Motor neuron (in vitro differentiated cells): Measurements from ENCODE around the gene CDC6. TPM values are rescaled to one million over a fixed set of nuclear protein-coding genes. Genes with fewer than 3 reads are reported as not detected.

Experiments
- ATAC-seq, 8 experiments: fragments of 200-7000 bp; cut with Tn5 transposase; replicated peaks in 6 of 8; 2 replicates each; pipeline ENCODE4 v1.8.0; 2021; ENCODE audit warnings: mild to moderate bottlenecking in 8 of 8, moderate library complexity in 8 of 8
- H3K27ac ChIP-seq, 2 donors: fragments of 250-450 bp; sonication (Bioruptor Pico); 2 replicates each; pipeline ENCODE4 v1.9.0; 2021; ENCODE audit warnings: antibody characterized with exemption in 2 of 2, mild to moderate bottlenecking in 2 of 2, moderate library complexity in 1 of 2
- H3K4me1 ChIP-seq, 2 donors: fragments of 250-450 bp; sonication (Bioruptor Pico); replicated peaks in 1 of 2; 2 replicates each; pipeline ENCODE4 v1.6.1; 2021; ENCODE audit warnings: antibody characterized with exemption in 2 of 2, mild to moderate bottlenecking in 2 of 2, moderate library complexity in 1 of 2
- H3K4me3 ChIP-seq, 5 donors: fragments of 250-450 bp; sonication (Bioruptor Pico); 2 replicates each; pipeline ENCODE4 v1.9.0; 2021; ENCODE audit warnings: antibody characterized with exemption in 5 of 5, mild to moderate bottlenecking in 5 of 5, moderate library complexity in 4 of 5
- WGBS, 10 experiments: fragments of 450-650 bp; shearing (Covaris generic); methylation state at CpG; one replicate each; pipeline ENCODE4 v1.0.0; 2022; 5-methylcytosine and 5-hydroxymethylcytosine counted together
- in situ Hi-C, 9 experiments: fragments of 400-800 bp; cut with MboI; loops; one replicate each; pipeline ENCODE4 v1.15.0; 2021; ENCODE audit warnings: low sequenced_read_pairs in 9 of 9, low pct_unique_long_range_greater_than_20kb in 2 of 9; ENCODE audit not compliant: unreplicated experiment in 9 of 9
- total RNA-seq, 8 experiments: library from RNA; unstranded; fragments of 300-600 nt; gene quantifications; 2 replicates each; pipeline versions ENCODE4 v1.2.3 to v1.2.4, GENCODE V29; 2022

The CDC6 gene
- total RNA-seq, 8 experiments from 2014 or later: 1.7 to 30.9 (median 3.6) TPM

- no peak for ATAC-seq
- no peak overlapping the region for H3K27ac ChIP-seq
- peaks cover 11 to 20% of the 10 kb centered on the region in 2 donors for H3K4me1 ChIP-seq
- WGBS, 10 experiments: 80 to 100% methylated on average over 1 of the region's 10 CpGs; no CpG with 5 or more reads in 8 of the 10 experiments
- in situ Hi-C loops: no loop called here
- no peak overlapping the region for H3K4me3 ChIP-seq
Measured at GRCh38 chr17:40330850-40331470, 43.3 kb downstream of the CDC6 start.

- H3K4me1 ChIP-seq: peaks cover 11 to 16% of the 10 kb centered on the region in 2 donors
- 13 to 100% (median 90%) methylated on average over 2 to 3 of the region's 22 CpGs; no CpG with 5 or more reads in 7 of the 10 experiments for WGBS, 10 experiments
- H3K27ac ChIP-seq: no peak overlapping the region
Measured at GRCh38 chr17:40331743-40332641, 44.3 kb downstream of the CDC6 start.

GRCh38 chr17:40333781-40334448 lies 46.2 kb downstream of the CDC6 start:
- in situ Hi-C loops: no loop called here
- no peak overlapping the region for H3K4me3 ChIP-seq
- no peak overlapping the region for H3K27ac ChIP-seq
- WGBS, 10 experiments: 71 to 100% (median 100%) methylated on average over 1 to 3 of the region's 4 CpGs; no CpG with 5 or more reads in 7 of the 10 experiments
- no peak for ATAC-seq
- peaks cover 11 to 15% of the 10 kb centered on the region in 2 donors for H3K4me1 ChIP-seq

More at GRCh38 chr17:40331743-40332641, 44.3 kb downstream of the CDC6 start:
- H3K4me3 ChIP-seq: no peak overlapping the region
- in situ Hi-C loops: no loop called here
- peak; percentile 17 to 83 (median 62) for ATAC-seq

- in situ Hi-C loops: no loop called here
- 52 to 100% (median 92%) methylated on average over 1 to 5 of the region's 8 CpGs; no CpG with 5 or more reads in 4 of the 10 experiments for WGBS, 10 experiments
- Histone ChIP-seq H3K4me1 (peaks cover 16 to 19% of the 10 kb centered on the region in 2 donors), H3K4me3 (no peak overlapping the region), H3K27ac (no peak overlapping the region)
- ATAC-seq: no peak
Measured at GRCh38 chr17:40335620-40336019, 47.9 kb downstream of the CDC6 start.

- Histone ChIP-seq H3K4me3 (no peak overlapping the region), H3K27ac (no peak overlapping the region), H3K4me1 (peaks cover 19 to 22% of the 10 kb centered on the region in 2 donors)
- WGBS, 10 experiments: 20 to 100% (median 63%) methylated on average over 1 to 2 of the region's 8 CpGs; no CpG with 5 or more reads in 6 of the 10 experiments
- in situ Hi-C loops: no loop called here
- no peak for ATAC-seq
Measured at GRCh38 chr17:40337351-40337750, 49.7 kb downstream of the CDC6 start.

- in situ Hi-C loops: no loop called here
- no peak overlapping the region for H3K27ac ChIP-seq
Measured at GRCh38 chr17:40338058-40338457, 50.4 kb downstream of the CDC6 start.

GRCh38 chr17:40338941-40339649 lies 51.4 kb downstream of the CDC6 start:
- WGBS, 10 experiments: 65 to 100% (median 74%) methylated on average over 1 to 10 of the region's 13 CpGs; no CpG with 5 or more reads in 4 of the 10 experiments
- Histone ChIP-seq H3K27ac (no peak overlapping the region), H3K4me1 (peaks cover 19 to 22% of the 10 kb centered on the region in 2 donors), H3K4me3 (no peak overlapping the region)
- in situ Hi-C loops: no loop called here
- ATAC-seq: no peak

More at GRCh38 chr17:40338058-40338457, 50.4 kb downstream of the CDC6 start:
- Histone ChIP-seq H3K4me1 (peaks cover 19 to 22% of the 10 kb centered on the region in 2 donors), H3K4me3 (no peak overlapping the region)
- no peak for ATAC-seq
- 89 to 100% (median 100%) methylated on average over 1 to 5 of the region's 5 CpGs; no CpG with 5 or more reads in 5 of the 10 experiments for WGBS, 10 experiments

GRCh38 chr17:40340327-40340726 lies 52.6 kb downstream of the CDC6 start:
- H3K4me3 ChIP-seq: peak overlapping the region in 3 of 5 donors; percentile 60 to 77 (median 65)
- peaks cover 8 to 13% of the 10 kb centered on the region in 2 donors for H3K4me1 ChIP-seq
- ATAC-seq: no peak
- H3K27ac ChIP-seq: peak overlapping the region; percentile 93 to 99
- in situ Hi-C loops: no loop called here
- WGBS, 10 experiments: 100% methylated on average over 1 of the region's 1 CpG; no CpG with 5 or more reads in 4 of the 10 experiments

- peaks cover 8 to 11% of the 10 kb centered on the region in 2 donors for H3K4me1 ChIP-seq
- H3K27ac ChIP-seq: peak overlapping the region; percentile 93 to 99
- peak; percentile 54 to 79 (median 74) for ATAC-seq
- 0 to 2% (median 0%) methylated on average over 3 to 12 of the region's 55 CpGs; no CpG with 5 or more reads in 5 of the 10 experiments for WGBS, 10 experiments
- in situ Hi-C loops: no loop called here
- H3K4me3 ChIP-seq: peak overlapping the region; percentile 60 to 77 (median 65)
Measured at GRCh38 chr17:40340880-40341807, 53.5 kb downstream of the CDC6 start.

GRCh38 chr17:40341808-40342503 lies 54.3 kb downstream of the CDC6 start:
- H3K27ac ChIP-seq: peak overlapping the region; percentile 93 to 99
- H3K4me1 ChIP-seq: peaks cover 11 to 15% of the 10 kb centered on the region in 2 donors
- no CpG with 5 or more reads among the region's 55 CpGs for WGBS, 10 experiments
- peak overlapping the region; percentile 60 to 77 (median 65) for H3K4me3 ChIP-seq
- ATAC-seq: peak in 3 of 8 experiments; percentile 31 to 56 (median 32)
- in situ Hi-C loops: no loop called here
